ENCODE data around the gene S100A1. TPM values are rescaled to one million over a fixed set of nuclear protein-coding genes. Genes with fewer than 3 reads are reported as not detected.
A peak's percentile ranks its signal among the peaks of the same experiment; 100 is the strongest.

Gene S100A1
- total and polyA plus RNA-seq, 2 of the 13 experiments (the other 11 are each of a cell fraction or from before 2014, with no cell fraction given), result 120 to 251 TPM

- TF ChIP-seq, protein P1, sequence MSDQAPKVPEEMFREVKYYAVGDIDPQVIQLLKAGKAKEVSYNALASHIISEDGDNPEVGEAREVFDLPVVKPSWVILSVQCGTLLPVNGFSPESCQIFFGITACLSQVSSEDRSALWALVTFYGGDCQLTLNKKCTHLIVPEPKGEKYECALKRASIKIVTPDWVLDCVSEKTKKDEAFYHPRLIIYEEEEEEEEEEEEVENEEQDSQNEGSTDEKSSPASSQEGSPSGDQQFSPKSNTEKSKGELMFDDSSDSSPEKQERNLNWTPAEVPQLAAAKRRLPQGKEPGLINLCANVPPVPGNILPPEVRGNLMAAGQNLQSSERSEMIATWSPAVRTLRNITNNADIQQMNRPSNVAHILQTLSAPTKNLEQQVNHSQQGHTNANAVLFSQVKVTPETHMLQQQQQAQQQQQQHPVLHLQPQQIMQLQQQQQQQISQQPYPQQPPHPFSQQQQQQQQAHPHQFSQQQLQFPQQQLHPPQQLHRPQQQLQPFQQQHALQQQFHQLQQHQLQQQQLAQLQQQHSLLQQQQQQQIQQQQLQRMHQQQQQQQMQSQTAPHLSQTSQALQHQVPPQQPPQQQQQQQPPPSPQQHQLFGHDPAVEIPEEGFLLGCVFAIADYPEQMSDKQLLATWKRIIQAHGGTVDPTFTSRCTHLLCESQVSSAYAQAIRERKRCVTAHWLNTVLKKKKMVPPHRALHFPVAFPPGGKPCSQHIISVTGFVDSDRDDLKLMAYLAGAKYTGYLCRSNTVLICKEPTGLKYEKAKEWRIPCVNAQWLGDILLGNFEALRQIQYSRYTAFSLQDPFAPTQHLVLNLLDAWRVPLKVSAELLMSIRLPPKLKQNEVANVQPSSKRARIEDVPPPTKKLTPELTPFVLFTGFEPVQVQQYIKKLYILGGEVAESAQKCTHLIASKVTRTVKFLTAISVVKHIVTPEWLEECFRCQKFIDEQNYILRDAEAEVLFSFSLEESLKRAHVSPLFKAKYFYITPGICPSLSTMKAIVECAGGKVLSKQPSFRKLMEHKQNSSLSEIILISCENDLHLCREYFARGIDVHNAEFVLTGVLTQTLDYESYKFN (CRISPR knock-in tag; conservative IDR thresholded peaks at IDR 0.05), result peak; percentile 93
- 0 out of 2 replicates have a peak, but pooled peaks have one; percentile 19 for TF ChIP-seq MIXL1 (CRISPR knock-in tag; IDR thresholded peaks at IDR 0.05)
- TF ChIP-seq POLR2AphosphoS5 (IDR thresholded peaks at IDR 0.05; ENCODE audit: low read depth, low read length), result peak; percentile 66
- no peak for TF ChIP-seq ZSCAN30 (CRISPR knock-in tag; IDR thresholded peaks at IDR 0.05)
- no peak for TF ChIP-seq TSC22D2 (CRISPR knock-in tag; IDR thresholded peaks at IDR 0.05; ENCODE audit: borderline replicate concordance)
- TF ChIP-seq ZNF468 (CRISPR knock-in tag; IDR thresholded peaks at IDR 0.05), result no peak
- TF ChIP-seq, protein P2, sequence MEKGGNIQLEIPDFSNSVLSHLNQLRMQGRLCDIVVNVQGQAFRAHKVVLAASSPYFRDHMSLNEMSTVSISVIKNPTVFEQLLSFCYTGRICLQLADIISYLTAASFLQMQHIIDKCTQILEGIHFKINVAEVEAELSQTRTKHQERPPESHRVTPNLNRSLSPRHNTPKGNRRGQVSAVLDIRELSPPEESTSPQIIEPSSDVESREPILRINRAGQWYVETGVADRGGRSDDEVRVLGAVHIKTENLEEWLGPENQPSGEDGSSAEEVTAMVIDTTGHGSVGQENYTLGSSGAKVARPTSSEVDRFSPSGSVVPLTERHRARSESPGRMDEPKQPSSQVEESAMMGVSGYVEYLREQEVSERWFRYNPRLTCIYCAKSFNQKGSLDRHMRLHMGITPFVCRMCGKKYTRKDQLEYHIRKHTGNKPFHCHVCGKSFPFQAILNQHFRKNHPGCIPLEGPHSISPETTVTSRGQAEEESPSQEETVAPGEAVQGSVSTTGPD (CRISPR knock-in tag; IDR thresholded peaks at IDR 0.05), result no peak
- TF ChIP-seq, protein P3, sequence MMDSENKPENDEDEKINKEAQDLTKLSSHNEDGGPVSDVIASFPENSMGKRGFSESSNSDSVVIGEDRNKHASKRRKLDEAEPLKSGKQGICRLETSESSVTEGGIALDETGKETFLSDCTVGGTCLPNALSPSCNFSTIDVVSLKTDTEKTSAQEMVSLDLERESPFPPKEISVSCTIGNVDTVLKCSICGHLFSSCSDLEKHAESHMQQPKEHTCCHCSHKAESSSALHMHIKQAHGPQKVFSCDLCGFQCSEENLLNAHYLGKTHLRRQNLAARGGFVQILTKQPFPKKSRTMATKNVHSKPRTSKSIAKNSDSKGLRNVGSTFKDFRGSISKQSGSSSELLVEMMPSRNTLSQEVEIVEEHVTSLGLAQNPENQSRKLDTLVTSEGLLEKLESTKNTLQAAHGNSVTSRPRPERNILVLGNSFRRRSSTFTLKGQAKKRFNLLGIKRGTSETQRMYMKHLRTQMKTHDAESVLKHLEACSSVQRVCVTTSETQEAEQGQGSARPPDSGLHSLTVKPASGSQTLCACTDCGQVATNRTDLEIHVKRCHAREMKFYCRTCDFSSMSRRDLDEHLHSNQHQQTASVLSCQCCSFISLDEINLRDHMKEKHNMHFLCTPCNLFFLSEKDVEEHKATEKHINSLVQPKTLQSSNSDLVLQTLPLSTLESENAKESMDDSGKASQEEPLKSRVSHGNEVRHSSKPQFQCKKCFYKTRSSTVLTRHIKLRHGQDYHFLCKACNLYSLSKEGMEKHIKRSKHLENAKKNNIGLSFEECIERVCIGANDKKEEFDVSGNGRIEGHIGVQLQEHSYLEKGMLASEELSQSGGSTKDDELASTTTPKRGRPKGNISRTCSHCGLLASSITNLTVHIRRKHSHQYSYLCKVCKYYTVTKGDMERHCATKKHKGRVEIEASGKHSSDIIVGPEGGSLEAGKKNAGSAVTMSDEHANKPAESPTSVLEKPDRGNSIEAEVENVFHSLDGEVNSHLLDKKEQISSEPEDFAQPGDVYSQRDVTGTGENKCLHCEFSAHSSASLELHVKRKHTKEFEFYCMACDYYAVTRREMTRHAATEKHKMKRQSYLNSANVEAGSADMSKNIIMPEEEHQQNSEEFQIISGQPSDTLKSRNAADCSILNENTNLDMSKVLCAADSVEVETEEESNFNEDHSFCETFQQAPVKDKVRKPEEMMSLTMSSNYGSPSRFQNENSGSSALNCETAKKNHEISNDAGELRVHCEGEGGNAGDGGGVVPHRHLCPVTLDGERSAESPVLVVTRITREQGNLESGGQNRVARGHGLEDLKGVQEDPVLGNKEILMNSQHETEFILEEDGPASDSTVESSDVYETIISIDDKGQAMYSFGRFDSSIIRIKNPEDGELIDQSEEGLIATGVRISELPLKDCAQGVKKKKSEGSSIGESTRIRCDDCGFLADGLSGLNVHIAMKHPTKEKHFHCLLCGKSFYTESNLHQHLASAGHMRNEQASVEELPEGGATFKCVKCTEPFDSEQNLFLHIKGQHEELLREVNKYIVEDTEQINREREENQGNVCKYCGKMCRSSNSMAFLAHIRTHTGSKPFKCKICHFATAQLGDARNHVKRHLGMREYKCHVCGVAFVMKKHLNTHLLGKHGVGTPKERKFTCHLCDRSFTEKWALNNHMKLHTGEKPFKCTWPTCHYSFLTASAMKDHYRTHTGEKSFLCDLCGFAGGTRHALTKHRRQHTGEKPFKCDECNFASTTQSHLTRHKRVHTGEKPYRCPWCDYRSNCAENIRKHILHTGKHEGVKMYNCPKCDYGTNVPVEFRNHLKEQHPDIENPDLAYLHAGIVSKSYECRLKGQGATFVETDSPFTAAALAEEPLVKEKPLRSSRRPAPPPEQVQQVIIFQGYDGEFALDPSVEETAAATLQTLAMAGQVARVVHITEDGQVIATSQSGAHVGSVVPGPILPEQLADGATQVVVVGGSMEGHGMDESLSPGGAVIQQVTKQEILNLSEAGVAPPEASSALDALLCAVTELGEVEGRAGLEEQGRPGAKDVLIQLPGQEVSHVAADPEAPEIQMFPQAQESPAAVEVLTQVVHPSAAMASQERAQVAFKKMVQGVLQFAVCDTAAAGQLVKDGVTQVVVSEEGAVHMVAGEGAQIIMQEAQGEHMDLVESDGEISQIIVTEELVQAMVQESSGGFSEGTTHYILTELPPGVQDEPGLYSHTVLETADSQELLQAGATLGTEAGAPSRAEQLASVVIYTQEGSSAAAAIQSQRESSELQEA (CRISPR knock-in tag; IDR thresholded peaks at IDR 0.05; ENCODE audit: not compliant biosample characterization), result no peak
- no peak for TF ChIP-seq ZNF839 (CRISPR knock-in tag; IDR thresholded peaks at IDR 0.05; ENCODE audit: borderline replicate concordance)
- TF ChIP-seq, protein P4, sequence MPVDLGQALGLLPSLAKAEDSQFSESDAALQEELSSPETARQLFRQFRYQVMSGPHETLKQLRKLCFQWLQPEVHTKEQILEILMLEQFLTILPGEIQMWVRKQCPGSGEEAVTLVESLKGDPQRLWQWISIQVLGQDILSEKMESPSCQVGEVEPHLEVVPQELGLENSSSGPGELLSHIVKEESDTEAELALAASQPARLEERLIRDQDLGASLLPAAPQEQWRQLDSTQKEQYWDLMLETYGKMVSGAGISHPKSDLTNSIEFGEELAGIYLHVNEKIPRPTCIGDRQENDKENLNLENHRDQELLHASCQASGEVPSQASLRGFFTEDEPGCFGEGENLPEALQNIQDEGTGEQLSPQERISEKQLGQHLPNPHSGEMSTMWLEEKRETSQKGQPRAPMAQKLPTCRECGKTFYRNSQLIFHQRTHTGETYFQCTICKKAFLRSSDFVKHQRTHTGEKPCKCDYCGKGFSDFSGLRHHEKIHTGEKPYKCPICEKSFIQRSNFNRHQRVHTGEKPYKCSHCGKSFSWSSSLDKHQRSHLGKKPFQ (CRISPR knock-in tag; IDR thresholded peaks at IDR 0.05; ENCODE audit: insufficient replicate concordance), result no peak
- no peak for TF ChIP-seq PITX1 (CRISPR knock-in tag; IDR thresholded peaks at IDR 0.05)
- no peak for TF ChIP-seq ZNF781 (CRISPR knock-in tag; IDR thresholded peaks at IDR 0.05; ENCODE audit: borderline replicate concordance, not compliant biosample characterization)
- TF ChIP-seq MIER2 (CRISPR knock-in tag; IDR thresholded peaks at IDR 0.05), result no peak
- no peak for TF ChIP-seq NCOA1 (CRISPR knock-in tag; IDR thresholded peaks at IDR 0.05)
These were observed 15.4 kb upstream of the S100A1 start, which contains the start of gene S100A16 (continued) for GRCh38 chr1:153612755-153613331.
